DMS79 (cell line): ENCODE measurements around the gene CDH6.

Source experiments
- DNase-seq: peaks from one replicate; lab custom pipeline; 2025; lab: John Stamatoyannopoulos, UW

CDH6 gene

GRCh38 chr5:31193591-31194467 lies at the start of gene CDH6:
CDH6 (plus strand) TSS chr5:31193686; CDS start chr5:31267474, 73,788 bp downstream.
- no peak for DNase-seq

GRCh38 chr5:31144364-31144763 lies 49.1 kb upstream of the CDH6 start:
- no peak for DNase-seq

DNA sequence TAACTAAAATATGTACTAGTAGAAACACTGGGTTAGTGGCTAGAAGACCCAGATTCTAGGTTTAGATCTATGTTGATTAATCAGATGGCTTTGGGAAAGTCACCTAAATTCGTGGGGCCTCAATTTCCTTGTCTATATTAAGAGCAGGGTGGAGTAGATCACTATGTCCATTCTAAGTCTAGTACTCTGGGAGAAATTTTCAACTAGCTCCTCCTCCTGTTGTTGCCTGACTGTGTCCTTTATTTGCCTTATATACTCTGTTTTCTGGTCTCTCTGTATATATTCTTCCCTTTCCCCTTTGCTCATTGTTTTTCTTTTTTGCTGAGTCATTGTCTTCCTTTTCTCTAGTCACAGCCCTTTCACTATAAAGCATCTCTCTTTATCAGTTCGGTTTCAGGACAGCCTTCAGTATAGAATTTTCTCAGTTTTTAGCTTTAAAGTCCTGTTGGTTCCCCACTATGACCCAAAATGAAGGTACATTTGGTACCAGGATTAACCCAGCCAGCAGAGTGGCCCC lies 44.5 kb upstream of the CDH6 start:
- DNase-seq, result no peak

GRCh38 chr5:31153521-31153920 lies 40.0 kb upstream of the CDH6 start:
- no peak for DNase-seq

- DNase-seq, result no peak
Observed at GRCh38 chr5:31156631-31157160, 36.8 kb upstream of the CDH6 start.

GRCh38 chr5:31157720-31158119 lies 35.8 kb upstream of the CDH6 start:
- no peak for DNase-seq

DNA sequence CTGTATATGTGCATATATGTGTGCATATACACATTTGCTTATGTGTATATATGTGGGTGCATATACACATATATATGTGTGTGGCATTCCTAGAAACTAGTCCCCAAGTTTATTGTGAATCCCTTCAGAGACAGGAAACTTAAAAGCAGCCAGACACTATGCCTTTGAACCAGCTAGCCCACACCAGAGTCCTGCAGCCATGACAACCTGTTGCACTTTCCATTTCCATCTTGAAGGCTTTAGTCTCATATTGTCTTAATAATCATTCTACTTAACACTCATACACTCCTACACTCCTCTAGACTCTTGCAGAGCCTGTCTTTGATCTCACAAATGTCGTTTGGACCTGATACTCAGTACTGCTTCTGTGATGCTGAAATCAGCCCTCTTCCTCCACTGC lies 34.8 kb upstream of the CDH6 start:
- DNase-seq, result no peak

DNA sequence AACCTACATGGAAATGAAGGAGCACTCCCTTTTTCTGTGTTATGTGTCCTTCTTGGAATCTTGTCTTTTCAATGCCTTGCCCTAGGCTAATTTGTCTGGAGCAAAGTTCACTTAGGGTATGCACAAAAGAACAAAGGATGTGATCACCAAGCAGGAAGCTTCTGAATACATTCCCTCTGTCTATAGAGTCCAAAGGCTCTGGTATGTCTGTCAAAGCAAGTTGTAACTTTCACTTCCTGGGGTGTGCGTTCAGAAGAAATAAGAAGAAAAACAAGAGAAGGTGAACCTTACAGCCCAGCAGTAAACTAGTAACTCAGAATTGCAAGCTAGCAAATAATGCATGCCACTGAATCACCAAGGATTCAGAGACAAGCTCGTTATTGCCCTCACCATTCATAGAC lies 31.7 kb upstream of the CDH6 start:
- no peak for DNase-seq

- no peak for DNase-seq
Observed at GRCh38 chr5:31165729-31166128, 27.8 kb upstream of the CDH6 start.

GRCh38 chr5:31169379-31169778 lies 24.1 kb upstream of the CDH6 start:
- no peak for DNase-seq

- DNase-seq, result no peak
Observed at GRCh38 chr5:31172881-31173280, 20.6 kb upstream of the CDH6 start.

GRCh38 chr5:31173614-31174013 lies 19.9 kb upstream of the CDH6 start:
- no peak for DNase-seq

DNA sequence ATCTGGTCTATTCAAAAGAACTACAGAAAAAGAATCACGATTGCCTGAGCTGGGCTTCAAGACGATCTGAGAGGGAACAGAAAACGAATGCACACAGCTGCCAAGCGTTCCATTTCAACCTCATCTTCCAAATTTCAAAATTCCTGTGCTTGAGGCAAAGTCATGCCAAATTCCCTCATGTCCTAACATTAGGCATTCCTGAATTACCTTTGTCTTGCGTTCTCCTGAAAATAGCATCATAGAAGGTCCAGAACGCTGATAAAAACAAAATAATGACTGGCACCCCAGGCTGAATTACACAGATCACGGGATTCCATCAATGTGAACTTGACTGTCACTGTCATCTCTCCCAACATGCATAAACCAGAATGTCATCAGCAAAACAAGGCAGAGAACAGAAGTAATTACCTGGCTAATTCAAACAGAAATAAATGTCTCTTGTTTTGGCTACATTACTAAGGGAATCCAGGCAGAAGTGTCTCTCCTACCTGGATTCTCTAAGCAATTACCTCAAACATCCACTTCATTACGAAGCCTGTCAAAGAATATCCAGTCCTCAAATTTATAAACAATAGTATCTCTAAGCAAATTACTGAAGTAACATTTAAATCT lies 12.0 kb upstream of the CDH6 start:
- no peak for DNase-seq

GRCh38 chr5:31182136-31182535 lies 11.3 kb upstream of the CDH6 start:
- no peak for DNase-seq

GRCh38 chr5:31185951-31186350 lies 7.5 kb upstream of the CDH6 start:
- DNase-seq, result no peak

- no peak for DNase-seq
Observed at GRCh38 chr5:31186672-31187267, 6.7 kb upstream of the CDH6 start.

GRCh38 chr5:31187591-31187990 lies 5.9 kb upstream of the CDH6 start:
- DNase-seq, result no peak

GRCh38 chr5:31192442-31192841 lies 1.0 kb upstream of the CDH6 start:
- DNase-seq, result no peak

GRCh38 chr5:31193116-31193515 lies 370 bp upstream of the CDH6 start:
- DNase-seq, result no peak

DNA sequence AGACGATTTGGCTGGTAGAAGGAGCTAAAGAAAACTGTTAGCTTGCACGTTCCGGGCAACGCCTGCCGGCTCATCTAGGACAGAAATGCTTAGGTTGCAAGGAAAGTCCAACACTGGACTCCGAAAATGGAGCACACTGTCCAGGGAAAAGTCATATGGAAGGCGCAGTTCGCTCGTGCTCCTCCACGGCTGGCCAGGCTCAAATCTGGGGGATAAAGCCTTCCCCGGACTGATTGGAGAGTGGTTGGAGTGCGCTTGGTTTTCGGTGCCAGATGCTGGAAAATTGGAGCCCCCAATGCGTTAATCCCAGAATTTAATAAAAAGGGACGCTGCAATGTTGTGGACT lies 955 bp downstream of the CDH6 start:
- DNase-seq, result no peak

DNA sequence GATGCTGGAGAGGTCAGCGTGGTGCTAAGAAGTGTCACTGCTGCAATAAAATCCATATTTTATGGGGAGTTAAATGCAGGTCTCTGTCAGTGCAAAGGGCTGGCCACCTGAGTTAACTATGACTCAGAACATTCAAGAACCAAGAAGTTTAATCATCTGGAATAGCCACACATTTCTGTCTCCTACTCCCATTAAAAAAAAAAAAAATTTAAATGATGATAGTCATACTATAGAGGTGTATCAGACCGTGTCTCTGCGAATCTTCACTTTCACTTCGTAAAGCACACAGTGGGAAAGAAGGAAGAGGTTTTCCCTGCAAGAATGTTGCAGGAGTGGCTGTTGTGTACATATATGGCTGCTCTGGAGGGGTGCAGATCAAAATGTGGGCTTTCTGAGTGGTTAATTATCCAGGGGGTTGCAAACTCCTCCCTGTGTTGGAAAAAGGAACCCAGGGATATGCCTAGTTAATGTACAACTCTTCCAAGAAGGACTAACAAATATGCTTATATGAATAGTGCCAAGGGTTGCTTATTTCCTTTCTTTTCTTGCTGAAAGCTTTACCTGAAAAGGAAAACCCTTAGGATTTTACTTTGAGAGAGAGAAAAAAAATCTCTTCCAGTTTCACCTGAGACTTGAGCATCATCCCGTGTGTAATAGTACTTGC lies 1.5 kb downstream of the CDH6 start:
- DNase-seq, result no peak

- no peak for DNase-seq
Observed at GRCh38 chr5:31196309-31196708, 2.8 kb downstream of the CDH6 start.
